Peyer's patch (tissue), 4 donors: ENCODE data around the gene SH3PXD2B.

Experiments used
- POLR2A ChIP-seq, 2 donors: fragments of 450-650 bp; IDR thresholded peaks; one replicate each; pipeline ENCODE4 v1.5.1; 2017; ENCODE audit warnings: antibody characterized with exemption in 2 of 2, mild to moderate bottlenecking in 2 of 2, moderate library complexity in 2 of 2
- TF ChIP-seq, protein P1 (sequence below), 6 experiments: fragments of 450-650 bp in 4 of 6; fragments of 200-600 bp in 2 of 6; sonication (generic) in 1 of 6; IDR thresholded peaks; one replicate each; pipeline ENCODE4 v1.5.1; 2017 to 2019; ENCODE audit warnings: antibody characterized with exemption in 6 of 6, mild to moderate bottlenecking in 3 of 6, moderate library complexity in 1 of 6

DNA sequence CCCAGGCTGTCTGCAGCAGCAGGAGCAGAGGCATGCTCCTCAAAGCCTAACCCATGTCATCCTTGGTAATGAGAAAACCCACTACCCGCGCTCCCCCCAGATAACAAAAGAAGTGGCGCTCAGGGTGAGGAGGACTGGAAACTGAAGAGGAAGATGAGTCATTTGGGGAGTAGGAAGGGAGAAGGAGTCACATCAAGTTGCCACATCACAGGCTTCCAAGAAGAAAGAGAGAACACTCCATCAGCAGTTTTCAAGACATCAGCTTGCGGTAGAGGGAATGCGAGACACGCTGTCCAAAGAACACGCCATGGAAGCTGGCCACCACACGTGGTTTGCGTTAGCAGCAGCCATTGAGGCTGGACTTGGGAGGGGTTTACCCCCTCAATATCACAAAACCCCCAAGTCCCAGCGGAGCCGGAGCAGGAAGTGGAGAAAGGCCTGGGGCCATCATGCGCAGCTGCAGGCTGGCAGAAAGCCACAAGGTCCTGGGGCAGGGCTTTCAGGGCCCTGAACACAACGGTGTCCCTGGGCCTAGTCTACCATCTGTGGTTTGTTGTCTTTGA, 41.5 kb downstream of the SH3PXD2B start:
- TF ChIP-seq, protein P1, sequence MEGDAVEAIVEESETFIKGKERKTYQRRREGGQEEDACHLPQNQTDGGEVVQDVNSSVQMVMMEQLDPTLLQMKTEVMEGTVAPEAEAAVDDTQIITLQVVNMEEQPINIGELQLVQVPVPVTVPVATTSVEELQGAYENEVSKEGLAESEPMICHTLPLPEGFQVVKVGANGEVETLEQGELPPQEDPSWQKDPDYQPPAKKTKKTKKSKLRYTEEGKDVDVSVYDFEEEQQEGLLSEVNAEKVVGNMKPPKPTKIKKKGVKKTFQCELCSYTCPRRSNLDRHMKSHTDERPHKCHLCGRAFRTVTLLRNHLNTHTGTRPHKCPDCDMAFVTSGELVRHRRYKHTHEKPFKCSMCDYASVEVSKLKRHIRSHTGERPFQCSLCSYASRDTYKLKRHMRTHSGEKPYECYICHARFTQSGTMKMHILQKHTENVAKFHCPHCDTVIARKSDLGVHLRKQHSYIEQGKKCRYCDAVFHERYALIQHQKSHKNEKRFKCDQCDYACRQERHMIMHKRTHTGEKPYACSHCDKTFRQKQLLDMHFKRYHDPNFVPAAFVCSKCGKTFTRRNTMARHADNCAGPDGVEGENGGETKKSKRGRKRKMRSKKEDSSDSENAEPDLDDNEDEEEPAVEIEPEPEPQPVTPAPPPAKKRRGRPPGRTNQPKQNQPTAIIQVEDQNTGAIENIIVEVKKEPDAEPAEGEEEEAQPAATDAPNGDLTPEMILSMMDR (IDR thresholded peaks at IDR 0.05): no peak
- no peak for TF ChIP-seq POLR2A (IDR thresholded peaks at IDR 0.05)
